Fibroblast of lung (primary cell): ENCODE measurements around the gene SIRPD. TPM values are rescaled to one million over a fixed set of nuclear protein-coding genes. Genes with fewer than 3 reads are reported as not detected.

Experiments used
- DNase-seq, 2 donors: peaks; one replicate each; pipeline versions ENCODE4 v3.0.0 to v3.0.0-alpha.2; 2010; ENCODE audit warnings: low read depth in 2 of 2
- H2AFZ ChIP-seq: 2 replicates; pipeline ENCODE4 v1.5.1; 2012; ENCODE audit warnings: low read length, control low read depth, inconsistent platforms
- H3K27ac ChIP-seq: 2 replicates; pipeline ENCODE4 v1.5.1; 2011; ENCODE audit warnings: low read length, control low read depth; ENCODE audit not compliant: insufficient read depth
- H3K27me3 ChIP-seq: 2 replicates; pipeline ENCODE4 v1.5.1; 2011; ENCODE audit warnings: mild to moderate bottlenecking, low read length; ENCODE audit not compliant: control insufficient read depth, insufficient read depth
- H3K36me3 ChIP-seq: 2 replicates; pipeline ENCODE4 v1.5.1; 2011; ENCODE audit warnings: low read length; ENCODE audit not compliant: control insufficient read depth, insufficient read depth
- H3K4me1 ChIP-seq: 2 replicates; pipeline ENCODE4 v1.5.1; 2011; ENCODE audit warnings: low read length; ENCODE audit not compliant: control insufficient read depth, insufficient read depth; ENCODE audit errors: extremely low read depth
- H3K4me2 ChIP-seq: 2 replicates; pipeline ENCODE4 v1.5.1; 2011; ENCODE audit warnings: low read length, control low read depth; ENCODE audit not compliant: insufficient read depth; ENCODE audit errors: extremely low read depth
- H3K4me3 ChIP-seq, 4 experiments: fragments of 200-600 bp in 1 of 4; sonication (generic) in 1 of 4; replicated peaks in 1 of 4; 2 replicates each; pipeline ENCODE4 v1.5.1; 2011 to 2016; ENCODE audit warnings: low read length in 4 of 4, low read depth in 3 of 4, mild to moderate bottlenecking in 3 of 4, control low read depth in 2 of 4, inconsistent platforms in 1 of 4, mixed read lengths in 1 of 4; ENCODE audit not compliant: insufficient read depth in 1 of 4; ENCODE audit errors: control extremely low read depth in 1 of 4
- H3K79me2 ChIP-seq: 2 replicates; pipeline ENCODE4 v1.5.1; 2012; ENCODE audit warnings: mild to moderate bottlenecking, low read length, inconsistent platforms; ENCODE audit not compliant: control insufficient read depth, insufficient read depth
- H3K9ac ChIP-seq: 2 replicates; pipeline ENCODE4 v1.5.1; 2011; ENCODE audit warnings: mild to moderate bottlenecking, low read length, control low read depth; ENCODE audit not compliant: insufficient read depth
- H3K9me3 ChIP-seq: 2 replicates; pipeline ENCODE4 v1.5.1; 2012; ENCODE audit warnings: low read depth, low read length; ENCODE audit not compliant: control insufficient read depth, insufficient read depth
- H4K20me1 ChIP-seq: 2 replicates; pipeline ENCODE4 v1.5.1; 2011; ENCODE audit warnings: low read length; ENCODE audit not compliant: control insufficient read depth, insufficient read depth; ENCODE audit errors: extremely low read depth
- CTCF ChIP-seq, 2 donors: IDR thresholded peaks in 1 of 2; conservative IDR thresholded peaks in 1 of 2; 1 replicate in 1 of 2; 2 replicates in 1 of 2; pipeline ENCODE4 v1.5.1; 2011 to 2012; ENCODE audit warnings: low read length in 2 of 2, control low read depth in 1 of 2, inconsistent platforms in 1 of 2, low read depth in 1 of 2, mild to moderate bottlenecking in 1 of 2
- EZH2 ChIP-seq: IDR thresholded peaks from 2 replicates; pipeline ENCODE4 v1.5.1; 2012; ENCODE audit warnings: low read length, control low read depth, mild to moderate bottlenecking; ENCODE audit errors: missing control alignments
- polyA plus RNA-seq, 2 donors: library from polyadenylated mRNA; depleted of rRNA in 1 of 2; stranded (reverse) in 1 of 2; unstranded in 1 of 2; fragments of >200 nt; gene quantifications; 2 replicates each; pipeline ENCODE4 v1.2.1, GENCODE V29; 2011 to 2012; ENCODE audit warnings: missing spikeins in 1 of 2
- total RNA-seq: library from RNA; depleted of rRNA; stranded (reverse); fragments of >200 nt; gene quantifications from 2 replicates; pipeline ENCODE4 v1.2.1, GENCODE V29; 2014

The SIRPD gene
- total and polyA plus RNA-seq, 2 donors (not counting 1 experiment from before 2014, with no cell fraction given), result not detected

- TF ChIP-seq CTCF (conservative IDR thresholded peaks at IDR 0.05 in 1 of 2, IDR thresholded peaks at IDR 0.05 in 1 of 2; ENCODE audit: low read depth in 1 of 2, low read length in 2 of 2) (no peak), EZH2 (no peak)
- Histone ChIP-seq H3K4me3 (no peak overlapping the region), H3K27ac (no peak overlapping the region), H3K9me3 (no peaks in the 10 kb centered on the region), H3K79me2 (no peaks in the 10 kb centered on the region), H3K9ac (no peak overlapping the region), H4K20me1 (no peaks in the 10 kb centered on the region), H3K27me3 (no peaks in the 10 kb centered on the region), H3K4me1 (peaks cover 4% of the 10 kb centered on the region), H3K36me3 (no peaks in the 10 kb centered on the region), H2AFZ (no peak overlapping the region), H3K4me2 (no peak overlapping the region)
- DNase-seq, result no peak
These were observed 6.1 kb upstream of the SIRPD start for GRCh38 chr20:1563598-1563997.

DNA sequence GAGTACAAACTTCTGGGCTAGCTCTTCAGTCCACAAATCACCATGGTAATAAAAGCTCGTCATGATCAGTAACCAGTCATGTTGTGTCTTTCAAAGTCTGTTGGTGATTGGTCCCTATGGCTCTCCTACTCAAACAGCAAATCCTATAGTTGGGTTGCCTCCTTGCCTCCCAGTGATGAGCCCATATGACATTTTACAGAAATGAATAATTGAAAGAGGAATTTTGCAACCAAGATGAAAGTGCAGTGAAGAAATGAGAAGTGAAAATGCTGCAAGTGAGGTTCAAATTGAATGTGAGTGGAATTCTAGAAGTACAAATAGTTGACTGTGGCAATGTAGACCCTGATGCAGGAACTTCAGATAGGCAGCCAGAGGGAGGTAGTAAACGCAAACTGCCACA is 5.1 kb upstream of the SIRPD start:
- DNase-seq, result no peak
- no peaks in the 10 kb centered on the region for H3K9me3 ChIP-seq
- H2AFZ ChIP-seq, result no peak overlapping the region
- no peaks in the 10 kb centered on the region for H4K20me1 ChIP-seq
- no peak overlapping the region for H3K4me2 ChIP-seq
- no peak overlapping the region for H3K4me3 ChIP-seq
- no peak overlapping the region for H3K27ac ChIP-seq
- no peak for TF ChIP-seq EZH2
- TF ChIP-seq CTCF (conservative IDR thresholded peaks at IDR 0.05 in 1 of 2, IDR thresholded peaks at IDR 0.05 in 1 of 2; ENCODE audit: low read depth in 1 of 2, low read length in 2 of 2), result no peak
- no peak overlapping the region for H3K9ac ChIP-seq
- no peaks in the 10 kb centered on the region for H3K79me2 ChIP-seq
- no peaks in the 10 kb centered on the region for H3K36me3 ChIP-seq
- H3K27me3 ChIP-seq, result no peaks in the 10 kb centered on the region
- H3K4me1 ChIP-seq, result peaks cover 4% of the 10 kb centered on the region

GRCh38 chr20:1561350-1561749 is 3.8 kb upstream of the SIRPD start:
- TF ChIP-seq EZH2 (no peak), CTCF (conservative IDR thresholded peaks at IDR 0.05 in 1 of 2, IDR thresholded peaks at IDR 0.05 in 1 of 2; ENCODE audit: low read depth in 1 of 2, low read length in 2 of 2) (no peak)
- Histone ChIP-seq H3K9ac (no peak overlapping the region), H3K4me3 (no peak overlapping the region), H3K79me2 (no peaks in the 10 kb centered on the region), H3K36me3 (no peaks in the 10 kb centered on the region), H3K4me2 (no peak overlapping the region), H2AFZ (no peak overlapping the region), H3K27ac (no peak overlapping the region), H3K4me1 (no peaks in the 10 kb centered on the region), H3K27me3 (no peaks in the 10 kb centered on the region), H4K20me1 (no peaks in the 10 kb centered on the region), H3K9me3 (no peaks in the 10 kb centered on the region)
- no peak for DNase-seq
